Measurements from ENCODE around the gene VIPR2.
"Not testable (repeated sequence)": the region's sequence is repeated elsewhere in the genome, so short reads cannot be mapped to it uniquely, and the experiment has no call there.

The VIPR2 gene

DNA sequence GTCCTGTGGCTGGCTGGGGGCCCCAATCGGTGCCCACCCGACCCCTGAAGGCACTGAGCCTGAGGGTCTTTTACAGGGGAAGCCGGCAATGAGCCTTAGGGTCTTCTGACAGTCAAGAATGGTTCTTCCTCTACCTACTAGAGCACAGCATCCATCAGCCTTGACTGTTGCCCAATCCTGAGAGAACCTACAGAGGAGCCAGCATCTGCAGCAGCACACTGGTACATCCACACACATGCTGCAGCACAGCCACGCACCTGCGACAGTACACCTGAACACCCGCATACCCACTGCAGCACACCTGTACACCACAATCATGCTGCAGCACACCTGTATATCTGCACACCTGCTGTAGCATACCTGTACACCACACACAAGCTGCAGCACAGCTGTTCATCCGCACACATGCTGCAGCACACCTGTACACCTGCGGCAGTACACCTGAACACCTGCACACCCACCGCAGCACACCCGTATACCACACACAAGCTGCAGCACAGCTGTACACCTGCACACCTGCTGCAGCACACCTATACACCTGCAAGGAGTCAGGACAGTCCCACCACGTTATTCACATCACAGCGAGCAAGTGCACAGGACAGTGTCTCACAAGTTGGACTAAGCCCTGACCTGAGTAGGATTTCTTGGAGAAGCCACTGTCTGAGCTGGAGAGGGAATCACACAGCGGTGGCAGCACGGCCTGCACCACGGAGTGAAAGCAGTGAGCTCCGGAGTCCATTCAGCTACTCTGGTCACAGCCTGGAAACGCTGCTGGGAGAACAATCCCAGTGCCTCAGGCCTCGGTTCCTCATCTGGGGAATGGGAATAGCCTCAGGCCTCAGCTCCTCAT, 56.4 kb downstream of the VIPR2 start:
- no peak for DNase-seq

DNA sequence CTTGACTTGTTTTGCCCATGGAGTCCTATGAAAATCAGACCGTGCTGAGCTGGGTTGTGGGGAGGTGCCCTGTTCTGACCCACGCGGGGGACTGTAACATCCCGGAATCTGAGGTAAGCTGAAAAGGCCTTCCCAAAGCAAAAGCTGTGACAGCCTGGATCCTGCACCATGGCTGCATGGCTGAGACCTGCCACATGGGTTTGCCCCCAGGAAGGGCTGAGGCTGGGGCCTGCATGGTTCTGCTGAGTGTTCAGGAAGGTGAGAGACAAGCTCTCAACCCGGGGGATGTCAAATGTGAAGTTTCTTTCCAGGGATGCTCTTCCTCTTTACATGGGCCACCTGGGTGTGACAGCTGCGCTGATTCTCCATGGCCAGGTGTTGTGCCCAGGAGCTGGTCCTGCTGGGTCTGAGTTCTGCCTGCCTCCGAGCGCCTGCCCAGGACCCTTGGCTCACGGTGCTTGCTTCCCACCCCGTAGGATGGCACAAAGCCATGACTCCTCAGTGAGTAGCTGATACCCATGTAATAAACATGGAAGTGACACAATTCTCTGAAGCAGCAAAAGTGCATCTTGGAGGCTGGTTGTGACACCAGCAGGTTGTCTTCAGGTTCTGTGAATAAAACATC, 58.3 kb downstream of the VIPR2 start:
- DNase-seq, result no peak

DNA sequence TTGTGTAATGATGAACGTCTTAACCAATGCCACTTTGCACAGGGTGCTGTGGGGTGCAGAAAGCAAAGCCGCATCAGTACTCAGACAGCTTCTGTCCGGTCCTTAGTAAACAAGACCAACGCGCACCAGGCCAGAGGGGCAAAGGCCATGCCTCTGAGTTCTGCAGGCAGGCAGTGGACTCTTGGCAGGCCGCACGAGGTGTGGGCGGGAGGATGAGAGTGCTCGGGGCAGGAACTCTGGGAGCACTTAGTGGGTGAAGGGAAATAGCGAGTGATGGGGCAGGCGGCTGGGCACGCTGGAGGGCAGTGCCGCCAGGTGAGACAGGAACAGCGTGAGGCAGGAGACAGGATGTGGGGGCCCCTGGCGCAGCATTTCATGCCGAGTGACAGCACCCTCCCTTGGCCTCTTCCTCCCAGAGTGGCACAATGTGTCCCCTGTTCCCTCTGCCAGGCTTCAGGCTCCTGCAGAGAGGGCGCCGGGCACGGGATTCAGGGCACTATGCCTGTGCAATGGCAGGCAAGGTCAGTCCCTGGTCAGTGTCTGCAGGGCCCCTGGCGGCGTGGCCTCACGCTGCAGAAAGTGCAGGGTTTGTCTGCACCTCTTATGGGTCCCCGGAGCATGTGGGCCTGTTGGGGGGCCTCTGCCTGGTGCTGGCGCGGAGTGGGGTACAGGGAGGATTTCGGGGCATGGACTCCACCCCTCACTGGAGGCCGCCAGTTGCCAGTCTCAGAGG, 60.4 kb downstream of the VIPR2 start:
- no peak for DNase-seq

DNA sequence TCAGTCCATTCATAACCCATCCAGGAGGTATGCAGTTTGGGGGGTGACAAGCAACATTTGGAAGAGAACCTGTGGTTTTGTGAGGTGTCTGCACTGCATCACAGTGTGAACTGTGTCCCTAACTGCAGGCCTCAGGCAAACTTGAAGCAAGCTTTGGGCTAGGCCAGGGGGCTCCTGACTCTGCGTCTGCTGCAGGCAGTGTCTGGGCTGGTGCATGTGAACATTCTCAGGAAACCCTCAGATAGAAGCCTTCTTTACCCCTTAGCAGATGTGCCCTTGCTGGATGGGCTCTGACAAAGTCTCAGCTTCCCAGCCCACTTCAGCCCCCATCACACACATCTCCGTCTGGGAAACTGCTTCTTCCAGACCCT, 61.0 kb downstream of the VIPR2 start:
- DNase-seq, result no peak

DNA sequence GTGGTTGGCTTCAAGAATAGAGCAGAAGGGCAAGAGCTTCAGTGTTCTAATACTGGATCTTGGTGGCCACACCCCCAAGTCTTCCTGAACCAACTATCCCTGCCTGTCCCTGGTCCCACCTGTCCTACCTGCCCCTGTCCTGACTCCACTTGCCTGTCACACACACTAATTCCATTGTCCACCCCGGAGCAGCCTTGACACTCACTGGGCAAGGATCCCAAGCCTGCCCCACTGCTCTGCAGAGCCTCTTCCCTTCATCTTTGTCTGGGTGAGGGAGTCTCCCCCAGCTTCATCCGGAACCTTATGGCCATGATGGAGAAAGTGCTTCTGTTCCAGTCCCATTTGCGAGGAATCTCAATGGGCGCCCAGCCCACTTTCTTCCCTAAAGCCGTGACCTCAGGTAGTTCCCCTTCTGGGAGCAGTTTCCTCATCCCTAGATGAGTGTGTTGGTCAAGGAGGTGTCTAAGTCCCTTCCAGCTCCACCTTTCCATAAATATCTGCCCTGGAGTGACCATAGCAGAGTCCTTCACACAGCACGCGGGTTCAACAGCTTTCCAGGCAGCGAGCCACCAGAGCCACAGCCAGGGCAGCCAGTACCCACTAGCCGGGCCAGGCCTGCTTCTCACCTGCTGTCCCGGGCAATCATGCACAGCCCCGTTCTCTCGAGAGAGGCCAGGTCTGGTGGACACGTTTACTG, 61.5 kb downstream of the VIPR2 start:
- DNase-seq, result no peak

DNA sequence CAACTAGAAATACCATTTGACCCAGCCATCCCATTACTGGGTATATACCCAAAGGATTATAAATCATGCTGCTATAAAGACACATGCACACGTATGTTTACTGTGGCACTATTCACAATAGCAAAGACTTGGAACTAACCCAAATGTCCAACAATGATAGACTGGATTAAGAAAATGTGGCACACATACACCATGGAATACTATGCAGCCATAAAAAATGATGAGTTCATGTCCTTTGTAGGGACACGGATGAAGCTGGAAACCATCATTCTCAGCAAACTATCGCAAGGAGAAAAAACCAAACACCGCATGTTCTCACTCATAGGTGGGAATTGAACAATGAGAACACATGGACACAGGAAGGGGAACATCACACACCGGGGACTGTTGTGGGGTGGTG, 62.6 kb downstream of the VIPR2 start:
- DNase-seq, result not testable (repeated sequence)

DNA sequence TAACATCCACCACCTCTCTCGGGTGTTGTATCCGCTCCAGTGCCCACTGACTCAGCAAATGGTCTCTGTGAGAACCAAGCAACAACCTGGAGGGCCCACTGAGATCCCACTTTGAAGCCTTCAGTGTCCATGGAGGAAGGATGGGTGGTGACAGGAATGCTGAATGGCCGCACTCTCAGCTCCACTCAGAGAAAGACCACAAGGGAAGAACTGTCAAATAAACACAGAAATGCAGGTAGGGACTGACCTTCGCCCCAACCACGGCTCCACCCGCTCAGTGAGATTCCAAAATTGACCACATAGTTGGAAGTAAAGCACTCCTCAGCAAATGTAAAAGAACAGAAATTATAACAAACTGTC, 65.8 kb downstream of the VIPR2 start:
- no peak for DNase-seq

DNA sequence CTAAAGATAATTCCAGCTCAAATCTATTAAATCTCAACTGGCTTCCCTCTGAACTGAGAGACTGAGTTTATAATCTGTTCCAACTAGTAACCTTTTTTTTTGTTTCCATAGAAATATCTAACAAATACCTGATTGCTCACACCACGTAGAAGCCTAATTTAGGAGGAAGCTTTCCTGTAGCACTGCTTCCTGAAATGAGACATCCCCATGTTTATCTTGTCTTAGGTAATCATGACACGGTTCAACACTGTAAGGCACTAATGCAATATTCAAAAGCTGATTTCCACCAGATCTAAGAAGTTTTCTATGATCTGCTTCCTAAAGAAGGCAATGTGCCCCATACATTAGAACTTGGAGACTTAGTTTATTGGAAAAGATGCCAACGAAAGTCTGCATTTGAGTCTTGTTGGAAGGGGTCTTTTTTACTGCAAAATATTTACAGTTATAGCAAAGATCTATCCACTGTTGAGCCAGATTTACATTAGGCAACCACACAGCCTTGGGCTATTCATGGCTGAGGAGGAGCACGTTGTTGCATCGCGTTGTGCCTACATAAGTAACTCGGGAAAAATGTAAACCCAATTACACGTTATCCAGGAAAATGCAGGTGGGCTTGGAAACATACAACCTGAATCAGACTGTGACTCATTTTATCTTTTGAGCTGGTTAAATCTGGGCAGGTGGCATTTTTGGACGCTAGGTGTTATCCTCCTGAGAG, 66.3 kb downstream of the VIPR2 start:
- DNase-seq, result no peak

DNA sequence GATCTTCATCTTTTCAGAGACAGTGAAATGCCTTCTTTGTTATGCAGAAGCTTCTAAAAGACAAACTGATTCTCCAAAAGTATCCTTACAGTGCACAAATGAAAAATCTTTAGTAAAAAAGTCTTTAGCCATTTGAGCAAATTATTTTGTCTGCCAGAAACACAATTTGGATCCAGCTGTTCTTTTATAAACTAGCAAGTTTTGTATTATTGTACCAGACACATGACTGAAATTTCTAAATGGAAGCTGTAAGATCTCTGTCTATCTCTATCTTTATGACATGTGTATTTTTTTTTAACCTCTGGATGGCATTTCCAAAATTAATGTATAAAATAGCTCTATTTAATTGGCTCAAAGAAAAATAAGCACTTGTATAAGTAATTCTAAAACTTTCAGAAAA, 68.3 kb downstream of the VIPR2 start:
- no peak for DNase-seq

DNA sequence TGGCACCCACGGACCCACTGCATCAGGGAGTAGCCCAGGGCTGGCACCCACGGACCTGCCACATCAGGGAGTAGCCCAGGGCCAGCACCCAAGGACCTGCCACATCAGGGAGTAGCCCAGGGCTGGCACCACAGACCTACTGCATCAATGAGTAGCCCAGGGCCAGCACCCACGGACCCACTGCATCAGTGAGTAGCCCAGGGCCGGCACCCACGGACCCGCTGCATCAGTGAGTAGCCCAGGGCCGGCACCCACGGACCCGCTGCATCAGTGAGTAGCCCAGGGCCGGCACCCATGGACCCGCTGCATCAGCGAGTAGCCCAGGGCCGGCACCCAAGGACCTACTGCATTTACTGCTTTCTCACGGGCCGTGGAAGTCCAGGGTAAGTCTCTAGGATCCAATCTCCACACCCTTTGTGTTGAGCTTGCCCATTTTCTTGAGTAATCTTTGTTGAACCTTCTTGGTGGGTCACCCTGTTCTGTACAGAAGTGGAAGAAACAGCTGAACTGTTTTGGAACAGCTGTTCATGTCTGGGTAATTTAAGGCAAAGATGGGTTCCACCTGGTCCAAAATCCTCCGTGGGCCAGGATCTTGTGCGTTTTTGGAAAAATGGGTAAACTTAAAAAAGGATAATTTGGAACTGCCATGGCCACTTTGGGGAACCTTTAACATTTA, 69.0 kb downstream of the VIPR2 start:
- no peak for DNase-seq

DNA sequence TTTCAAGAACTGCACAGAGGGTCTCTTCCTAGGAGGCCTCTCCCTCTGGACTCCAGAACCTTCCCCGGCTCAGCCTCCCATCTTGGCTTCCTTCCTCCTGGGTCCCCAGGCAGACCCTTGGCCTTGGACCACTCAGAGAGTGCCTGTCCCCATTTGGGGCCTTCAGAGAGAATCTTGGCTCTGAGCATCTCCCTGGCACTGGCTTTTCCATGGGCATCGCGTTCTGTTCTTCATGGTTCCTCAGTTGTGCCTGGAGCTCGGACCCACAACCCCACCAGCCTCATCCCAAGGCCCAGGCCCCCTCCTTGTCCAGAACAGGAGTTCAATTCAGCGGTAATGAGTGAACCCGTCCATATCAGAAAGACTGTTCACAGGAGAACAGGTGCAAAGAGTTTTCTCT, 73.4 kb downstream of the VIPR2 start:
- no peak for DNase-seq

DNA sequence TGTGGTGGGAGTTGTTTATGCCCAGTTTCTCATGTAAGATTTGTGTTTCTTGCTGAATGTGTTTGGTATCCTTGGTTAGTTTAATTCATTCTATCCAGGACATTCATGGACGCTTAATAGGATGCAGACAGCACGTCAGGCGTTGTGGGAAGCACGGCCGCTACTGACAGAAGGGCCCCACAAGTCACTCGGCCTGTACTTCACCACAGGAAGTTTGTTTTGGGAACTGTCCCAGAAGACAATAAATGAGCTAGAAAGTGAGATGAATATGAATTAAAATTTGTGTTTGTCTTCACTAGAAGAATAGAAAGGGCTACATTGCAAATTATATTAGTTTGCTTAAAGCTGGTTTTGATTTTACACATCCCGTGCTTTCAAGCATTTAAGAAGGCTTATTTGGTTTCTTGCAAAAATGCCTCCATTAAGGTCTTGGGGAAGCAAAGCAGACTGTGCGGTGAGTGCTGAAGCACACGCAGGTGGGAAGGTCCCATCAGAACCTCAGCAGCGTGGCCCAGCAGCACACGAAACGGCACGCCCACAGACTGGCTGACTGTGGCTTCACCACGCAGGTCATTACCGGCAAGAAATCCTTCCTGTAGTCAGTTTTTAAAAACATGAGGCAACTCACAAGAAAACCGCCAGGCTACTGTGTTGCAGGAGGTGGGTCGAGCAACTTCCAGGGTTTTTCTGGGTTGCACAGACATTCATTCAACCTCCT, 74.1 kb downstream of the VIPR2 start:
- no peak for DNase-seq

DNA sequence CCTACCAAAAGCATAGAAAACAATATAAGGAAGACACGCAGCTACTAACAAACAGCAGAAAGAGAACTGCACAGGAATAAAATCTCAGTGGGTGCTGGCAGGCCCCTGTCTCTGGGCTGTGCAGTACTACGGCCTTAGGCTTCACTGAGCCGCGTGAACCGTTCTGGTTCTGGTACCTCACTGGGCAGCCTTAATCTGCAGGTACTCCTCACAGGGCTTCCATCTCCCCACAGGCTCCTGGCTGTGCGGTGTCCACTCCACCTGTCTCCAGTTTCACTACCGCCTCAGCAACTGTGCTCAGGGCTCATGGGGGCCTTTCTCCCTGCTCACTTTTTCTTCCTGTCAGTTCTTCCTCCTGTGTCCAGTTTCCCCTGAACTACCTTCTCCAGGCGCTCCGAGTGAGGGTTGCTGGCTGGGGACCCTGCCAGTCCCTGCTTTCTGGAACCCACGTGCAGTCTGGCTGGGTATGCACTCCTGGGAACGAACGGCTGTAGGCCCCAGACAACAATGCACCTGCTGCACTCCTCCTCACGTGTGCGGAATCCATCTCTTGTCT, 75.7 kb downstream of the VIPR2 start:
- no peak for DNase-seq

DNA sequence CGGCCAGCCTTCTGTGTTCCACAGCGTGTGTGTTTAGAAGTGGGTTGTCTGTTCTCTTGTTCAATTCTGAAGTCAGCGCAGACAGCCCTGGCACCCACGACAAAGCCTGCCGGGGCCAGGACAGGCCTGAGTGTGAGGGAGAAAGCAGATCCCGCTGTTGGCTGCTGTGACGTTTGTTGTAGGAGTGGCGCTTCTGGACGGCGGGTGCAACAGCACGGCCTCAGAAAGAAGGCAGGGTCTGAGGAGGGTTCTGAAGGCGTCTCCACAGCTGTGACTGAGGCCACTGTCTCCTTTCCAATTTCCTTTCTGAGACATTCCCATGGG, 76.2 kb downstream of the VIPR2 start:
- DNase-seq, result no peak

DNA sequence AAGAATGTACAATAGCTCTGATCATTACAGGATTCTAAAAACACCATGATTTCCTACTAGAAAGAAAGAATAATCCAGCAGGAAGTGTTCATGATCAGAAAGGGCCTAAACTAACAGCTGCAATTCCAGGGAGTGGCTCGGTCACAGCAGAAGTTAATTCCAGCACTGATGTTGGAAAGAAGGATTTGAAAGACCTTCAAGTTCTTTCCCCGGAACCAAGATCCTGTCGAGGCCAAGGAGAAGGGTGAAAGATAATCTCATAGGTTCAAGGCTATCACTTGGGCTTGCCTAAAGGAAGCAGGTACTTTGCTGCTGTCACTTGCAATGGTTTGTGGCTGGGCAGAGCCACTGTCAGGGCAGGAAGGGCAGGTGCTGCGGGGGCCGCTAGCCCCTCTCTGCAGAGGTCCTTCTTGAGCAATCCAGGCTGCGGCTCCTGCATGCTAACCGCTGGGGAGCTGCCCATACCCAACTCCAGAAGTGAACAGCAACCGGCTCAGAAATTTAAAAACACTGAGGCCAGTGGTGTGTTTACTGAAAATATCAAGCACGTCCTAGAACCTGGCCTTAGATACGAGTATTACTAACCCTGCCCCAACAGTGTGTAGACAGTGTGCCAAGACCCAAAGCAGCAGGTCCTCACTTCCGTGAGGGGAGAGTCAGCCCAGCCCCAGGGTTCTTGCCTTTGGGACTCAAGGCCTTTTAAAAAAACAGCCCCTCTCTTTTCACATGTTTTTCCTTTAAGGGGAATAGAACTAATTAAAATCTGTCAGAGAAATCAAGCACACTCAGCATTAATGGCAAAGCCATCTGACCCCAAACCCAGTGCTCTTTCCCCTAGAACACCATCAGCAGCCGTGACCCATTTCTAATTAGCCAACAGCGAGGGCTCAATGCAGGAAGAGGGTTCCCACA, 76.8 kb downstream of the VIPR2 start:
- no peak for DNase-seq

DNA sequence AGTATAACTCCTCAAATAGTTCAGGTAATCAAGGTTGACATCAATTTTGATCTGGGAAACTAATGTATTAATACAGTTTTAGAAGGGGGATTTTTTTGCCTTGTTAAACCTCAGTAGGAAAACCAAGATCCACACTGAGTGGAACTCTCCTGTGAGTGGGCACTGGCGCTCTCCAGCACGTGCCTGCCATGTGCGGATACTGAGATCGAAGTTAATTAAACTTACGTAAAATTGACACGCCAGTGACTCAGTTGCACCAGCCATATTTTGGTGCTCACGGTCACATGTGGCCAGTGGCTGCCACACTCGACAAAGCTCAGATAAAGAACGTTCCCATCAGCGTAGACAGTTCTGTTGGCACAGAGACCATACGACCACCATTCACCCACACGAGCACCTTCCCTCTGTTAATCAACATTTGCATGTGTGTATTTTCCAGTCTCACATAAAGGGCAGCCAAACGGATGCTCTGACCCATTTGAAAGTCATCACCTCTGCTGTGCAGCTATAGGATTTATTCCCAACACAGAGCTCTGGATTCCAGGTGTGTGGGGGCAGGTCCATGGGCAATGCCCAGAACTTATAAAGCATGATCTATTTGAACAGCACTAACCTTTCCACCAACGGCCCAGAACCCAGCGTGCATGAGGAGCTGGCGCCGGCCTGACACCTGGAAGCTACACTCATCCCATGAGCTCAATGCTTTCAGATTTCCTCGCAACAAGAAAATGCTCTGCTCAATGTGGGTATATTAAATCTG, 77.7 kb downstream of the VIPR2 start:
- no peak for DNase-seq

DNA sequence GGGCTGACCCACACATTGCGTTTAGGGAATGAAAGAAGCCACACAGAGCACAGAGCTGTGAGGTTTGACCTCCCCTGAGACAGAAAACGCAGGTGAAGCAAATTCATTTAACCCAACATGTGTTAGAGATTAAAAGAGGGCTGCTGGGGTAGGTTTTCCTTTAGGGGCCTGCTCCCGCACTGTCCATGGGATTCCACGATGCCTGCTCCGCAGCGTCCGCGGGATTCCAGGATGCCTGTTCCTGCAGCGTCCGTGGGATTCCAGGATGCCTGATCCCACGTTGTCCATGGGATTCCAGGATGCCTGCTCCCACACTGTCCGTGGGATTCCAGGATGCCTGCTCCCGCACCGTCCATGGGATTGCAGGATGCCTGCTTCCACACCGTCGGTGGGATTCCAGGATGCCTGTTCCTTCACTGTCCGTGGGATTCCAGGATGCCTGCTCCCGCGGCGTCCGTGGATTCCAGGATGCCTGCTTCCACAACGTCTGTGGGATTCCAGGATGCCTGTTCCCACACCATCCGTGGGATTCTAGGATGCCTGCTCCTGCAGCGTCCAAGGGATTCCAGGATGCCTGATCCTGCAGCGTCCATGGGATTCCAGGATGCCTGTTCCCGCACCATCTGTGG, 78.7 kb downstream of the VIPR2 start:
- no peak for DNase-seq

DNA sequence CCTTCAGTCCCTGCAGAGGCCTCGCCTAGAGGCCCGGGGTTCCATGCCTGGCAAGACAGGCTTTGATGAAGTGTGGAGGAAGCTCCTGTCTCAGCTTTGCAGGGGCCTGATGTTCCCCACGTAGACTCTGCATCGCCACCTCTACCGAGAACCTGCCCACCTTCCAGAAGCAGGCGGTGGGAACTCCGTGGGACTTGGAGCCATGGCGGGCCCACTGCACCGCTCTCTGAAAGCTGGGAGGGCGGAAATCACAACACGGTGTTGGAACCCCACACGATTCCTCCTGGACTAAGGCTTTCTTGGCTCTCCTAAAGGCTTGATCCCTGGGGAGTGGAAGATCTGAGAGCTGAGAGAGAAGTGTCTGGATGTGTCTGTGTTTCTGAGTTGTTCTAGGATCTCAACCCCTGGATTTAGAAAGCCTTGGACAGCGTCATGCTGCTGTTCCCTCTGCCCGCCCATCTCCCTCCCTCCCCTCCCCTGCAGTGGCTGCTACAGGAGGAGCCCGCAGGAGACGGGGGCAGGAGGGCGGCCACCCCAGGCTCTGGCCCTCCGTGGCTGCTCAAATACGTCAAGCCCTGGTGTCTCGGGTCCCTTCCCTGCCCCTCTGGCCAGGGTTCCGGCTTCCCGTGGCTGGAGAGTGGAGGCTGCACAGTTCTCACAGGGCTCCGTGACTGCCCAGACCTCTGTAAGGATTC, 79.7 kb downstream of the VIPR2 start:
- no peak for DNase-seq
